Activated CD8-positive, alpha-beta T cell treated with anti-CD3 and anti-CD28 coated beads, Interleukin-2, amount 10 ng/mL, durations not matched to agents 7 days and 5 days (primary cell): ENCODE measurements around the gene PRR32. TPM values are rescaled to one million over a fixed set of nuclear protein-coding genes. Genes with fewer than 3 reads are reported as not detected.
"Not testable (repeated sequence)": the region's sequence is repeated elsewhere in the genome, so short reads cannot be mapped to it uniquely, and the experiment has no call there.

Source experiments
- ATAC-seq: fragments of 150-1000 bp; cut with Tn5 transposase; one replicate; pipeline ENCODE4 v1.10.0; 2021; ENCODE audit warnings: moderate library complexity
- CTCF ChIA-PET: fragments of 350-600 bp; sonication (Branson Sonifier 250); formaldehyde crosslinking; loops from one replicate; lab custom pipeline; 2021; ENCODE audit warnings: antibody characterized with exemption; lab: Charles Lee
- POLR2A ChIA-PET: fragments of 350-600 bp; sonication (Branson Sonifier 250); formaldehyde crosslinking; loops from one replicate; lab custom pipeline; 2021; ENCODE audit warnings: antibody characterized with exemption; lab: Charles Lee
- DNase-seq: peaks from one replicate; pipeline ENCODE4 v3.0.0-alpha.2; 2020
- H3K27ac Mint-ChIP-seq: one replicate; pipeline ENCODE4 v1.8.0; 2021; ENCODE audit warnings: mild to moderate bottlenecking, mixed read lengths
- H3K27me3 Mint-ChIP-seq: one replicate; pipeline ENCODE4 v1.8.0; 2021; ENCODE audit warnings: low read depth, mixed read lengths
- H3K36me3 Mint-ChIP-seq: one replicate; pipeline ENCODE4 v1.8.0; 2021; ENCODE audit warnings: low read depth, mixed read lengths
- H3K4me1 Mint-ChIP-seq: one replicate; pipeline ENCODE4 v1.8.0; 2021; ENCODE audit warnings: low read depth, mixed read lengths
- H3K4me3 Mint-ChIP-seq: one replicate; pipeline ENCODE4 v1.8.0; 2021; ENCODE audit warnings: mild to moderate bottlenecking, mixed read lengths
- H3K9me3 Mint-ChIP-seq: one replicate; pipeline ENCODE4 v1.8.0; 2022; ENCODE audit warnings: mixed read lengths; ENCODE audit not compliant: insufficient read depth
- total RNA-seq, 2 experiments: library from RNA; stranded (reverse); gene quantifications; one replicate each; pipeline ENCODE4 v1.2.3, GENCODE V29; 2021

Gene PRR32
- not detected for total RNA-seq

- Mint-ChIP-seq H3K27me3 (no peaks in the 10 kb centered on the region), H3K27ac (no peak within 1 kb of the TSS), H3K4me3 (no peak within 1 kb of the TSS), H3K36me3 (no peaks in the 10 kb centered on the region), H3K4me1 (no peaks in the 10 kb centered on the region), H3K9me3 (no peaks in the 10 kb centered on the region)
- POLR2A ChIA-PET: no interaction called here
- no peak for ATAC-seq
- no peak for DNase-seq
- CTCF ChIA-PET: no interaction called here
Measured at GRCh38 chrX:126819429-126819828, at the start of gene PRR32. Gene PRR32 (plus strand): TSS chrX:126819729. CDS start chrX:126819844, 115 bp downstream.

GRCh38 chrX:126770179-126770578 lies 49.4 kb upstream of the PRR32 start:
- ChIA-PET CTCF (no interaction called here), POLR2A (no interaction called here)
- DNase-seq: no peak
- Mint-ChIP-seq H3K9me3 (no peaks in the 10 kb centered on the region), H3K27me3 (no peaks in the 10 kb centered on the region), H3K4me1 (no peaks in the 10 kb centered on the region), H3K4me3 (no peak overlapping the region), H3K36me3 (no peaks in the 10 kb centered on the region), H3K27ac (no peak overlapping the region)
- no peak for ATAC-seq

GRCh38 chrX:126785539-126785938 lies 34.0 kb upstream of the PRR32 start:
- H3K4me1 Mint-ChIP-seq: no peaks in the 10 kb centered on the region
- no peak for ATAC-seq
- no peak overlapping the region for H3K4me3 Mint-ChIP-seq

GRCh38 chrX:126799059-126799458 lies 20.5 kb upstream of the PRR32 start:
- Mint-ChIP-seq H3K27me3 (no peaks in the 10 kb centered on the region), H3K27ac (no peak overlapping the region), H3K9me3 (no peaks in the 10 kb centered on the region), H3K4me3 (no peak overlapping the region), H3K36me3 (no peaks in the 10 kb centered on the region), H3K4me1 (no peaks in the 10 kb centered on the region)
- ChIA-PET POLR2A (no interaction called here), CTCF (no interaction called here)
- ATAC-seq (no peak), DNase-seq (no peak)

More at GRCh38 chrX:126785539-126785938, 34.0 kb upstream of the PRR32 start:
- H3K27me3 Mint-ChIP-seq: no peaks in the 10 kb centered on the region
- POLR2A ChIA-PET: no interaction called here
- H3K27ac Mint-ChIP-seq: no peak overlapping the region
- no peaks in the 10 kb centered on the region for H3K9me3 Mint-ChIP-seq
- CTCF ChIA-PET: no interaction called here
- DNase-seq: no peak
- no peaks in the 10 kb centered on the region for H3K36me3 Mint-ChIP-seq

GRCh38 chrX:126806784-126807183 lies 12.7 kb upstream of the PRR32 start:
- DNase-seq, POLR2A ChIA-PET, H3K27me3 Mint-ChIP-seq, H3K4me3 Mint-ChIP-seq, H3K9me3 Mint-ChIP-seq, H3K27ac Mint-ChIP-seq, CTCF ChIA-PET, H3K36me3 Mint-ChIP-seq, ATAC-seq, H3K4me1 Mint-ChIP-seq: not testable (repeated sequence)

GRCh38 chrX:126815806-126816205 lies 3.7 kb upstream of the PRR32 start:
- H3K27ac Mint-ChIP-seq: no peak overlapping the region
- POLR2A ChIA-PET: no interaction called here
- H3K36me3 Mint-ChIP-seq: no peaks in the 10 kb centered on the region
- ATAC-seq (no peak), DNase-seq (no peak)
- no peak overlapping the region for H3K4me3 Mint-ChIP-seq
- H3K4me1 Mint-ChIP-seq: no peaks in the 10 kb centered on the region
- CTCF ChIA-PET: no interaction called here
- peaks cover 5% of the 10 kb centered on the region for H3K9me3 Mint-ChIP-seq
- no peaks in the 10 kb centered on the region for H3K27me3 Mint-ChIP-seq

GRCh38 chrX:126820700-126821420 lies 1.3 kb downstream of the PRR32 start:
- H3K27ac Mint-ChIP-seq: no peak overlapping the region
- H3K9me3 Mint-ChIP-seq: no peaks in the 10 kb centered on the region
- ChIA-PET POLR2A (no interaction called here), CTCF (no interaction called here)
- no peaks in the 10 kb centered on the region for H3K4me1 Mint-ChIP-seq
- no peaks in the 10 kb centered on the region for H3K27me3 Mint-ChIP-seq
- ATAC-seq: no peak
- H3K4me3 Mint-ChIP-seq: no peak overlapping the region
- DNase-seq: no peak
- H3K36me3 Mint-ChIP-seq: no peaks in the 10 kb centered on the region

- Mint-ChIP-seq H3K9me3 (no peaks in the 10 kb centered on the region), H3K4me1 (no peaks in the 10 kb centered on the region), H3K36me3 (no peaks in the 10 kb centered on the region), H3K27ac (no peak overlapping the region), H3K27me3 (no peaks in the 10 kb centered on the region), H3K4me3 (no peak overlapping the region)
- POLR2A ChIA-PET: no interaction called here
- DNase-seq: no peak
- ATAC-seq: no peak
- CTCF ChIA-PET: no interaction called here
Measured at GRCh38 chrX:126824338-126825007, 4.9 kb downstream of the PRR32 start.

GRCh38 chrX:126825566-126826193 lies 6.2 kb downstream of the PRR32 start:
- ChIA-PET POLR2A (no interaction called here), CTCF (no interaction called here)
- H3K36me3 Mint-ChIP-seq: no peaks in the 10 kb centered on the region
- no peak for ATAC-seq
- H3K27me3 Mint-ChIP-seq: no peaks in the 10 kb centered on the region
- H3K4me1 Mint-ChIP-seq: no peaks in the 10 kb centered on the region
- H3K9me3 Mint-ChIP-seq: no peaks in the 10 kb centered on the region
- no peak for DNase-seq
- no peak overlapping the region for H3K4me3 Mint-ChIP-seq
- H3K27ac Mint-ChIP-seq: no peak overlapping the region

GRCh38 chrX:126836186-126836585 lies 16.7 kb downstream of the PRR32 start:
- Mint-ChIP-seq H3K9me3 (no peaks in the 10 kb centered on the region), H3K27ac (no peak overlapping the region), H3K4me3 (no peak overlapping the region), H3K4me1 (no peaks in the 10 kb centered on the region), H3K27me3 (no peaks in the 10 kb centered on the region), H3K36me3 (no peaks in the 10 kb centered on the region)
- DNase-seq (no peak), ATAC-seq (no peak)
- CTCF ChIA-PET: no interaction called here
- POLR2A ChIA-PET: no interaction called here

- DNase-seq: no peak
- Mint-ChIP-seq H3K27me3 (no peaks in the 10 kb centered on the region), H3K4me1 (no peaks in the 10 kb centered on the region), H3K27ac (no peak overlapping the region), H3K36me3 (no peaks in the 10 kb centered on the region), H3K9me3 (no peaks in the 10 kb centered on the region), H3K4me3 (no peak overlapping the region)
- ChIA-PET CTCF (no interaction called here), POLR2A (no interaction called here)
- no peak for ATAC-seq
Measured at GRCh38 chrX:126847143-126847542, 27.6 kb downstream of the PRR32 start.

- no peaks in the 10 kb centered on the region for H3K27me3 Mint-ChIP-seq
- CTCF ChIA-PET: no interaction called here
Measured at GRCh38 chrX:126855839-126856524, 36.5 kb downstream of the PRR32 start.

More at GRCh38 chrX:126855839-126856524, 36.5 kb downstream of the PRR32 start:
- Mint-ChIP-seq H3K4me1 (no peaks in the 10 kb centered on the region), H3K36me3 (no peaks in the 10 kb centered on the region), H3K9me3 (no peaks in the 10 kb centered on the region), H3K27ac (no peak overlapping the region), H3K4me3 (no peak overlapping the region)
- no peak for DNase-seq
- ATAC-seq: no peak
- POLR2A ChIA-PET: no interaction called here
